ENCODE measurements around the gene PXDN.

GRCh38 chr2:1676091-1676912 lies 68.0 kb downstream of the PXDN start:
- TF ChIP-seq STAT6 (CRISPR knock-in tag; conservative IDR thresholded peaks at IDR 0.05; ENCODE audit: low read depth) (no peak), CTCF (IDR thresholded peaks at IDR 0.05) (no peak), AFF4 (CRISPR knock-in tag; IDR thresholded peaks at IDR 0.05; ENCODE audit: borderline replicate concordance) (no peak), ZSCAN18 (CRISPR knock-in tag; IDR thresholded peaks at IDR 0.05) (no peak), NR3C1 (CRISPR knock-in tag; conservative IDR thresholded peaks at IDR 0.05; ENCODE audit: low read depth) (no peak), NFE2L1 (CRISPR knock-in tag; IDR thresholded peaks at IDR 0.05) (no peak)
